MCF 10A (cell line): Measurements from ENCODE around the gene PIGT. TPM values are rescaled to one million over a fixed set of nuclear protein-coding genes. Genes with fewer than 3 reads are reported as not detected.

ENCODE experiments used
- BruUV-seq: library from RNA; stranded (reverse); fragments of 400-500 nt; replicated peaks from 2 replicates; lab custom pipeline; 2021; lab: Mats Ljungman, UMichigan
- CTCF ChIA-PET: fragments of 300-600 bp; sonication (Branson Sonifier 250); formaldehyde crosslinking; extraction: SDS; loops from one replicate; lab custom pipeline; 2021; ENCODE audit warnings: antibody characterized with exemption, inconsistent platforms; lab: Yijun Ruan, JAX
- POLR2A ChIA-PET: fragments of 300-600, 350-650 bp; sonication (Branson Sonifier 250); formaldehyde crosslinking; extraction: SDS; loops from one replicate; lab custom pipeline; 2020; ENCODE audit warnings: antibody characterized with exemption, inconsistent platforms; lab: Yijun Ruan, JAX
- DNase-seq: peaks from one replicate; pipeline ENCODE4 v3.0.0-alpha.2; 2018; ENCODE audit not compliant: unreplicated experiment
- H3K27ac Mint-ChIP-seq: one replicate; pipeline ENCODE4 v1.8.0; 2022; ENCODE audit warnings: mild to moderate bottlenecking, low read depth, mixed read lengths; ENCODE audit not compliant: unreplicated experiment
- H3K27me3 Mint-ChIP-seq: one replicate; pipeline ENCODE4 v1.8.0; 2022; ENCODE audit warnings: mixed read lengths; ENCODE audit not compliant: insufficient read depth, unreplicated experiment
- H3K36me3 Mint-ChIP-seq: one replicate; pipeline ENCODE4 v1.8.0; 2022; ENCODE audit warnings: mild to moderate bottlenecking, moderate library complexity, mixed read lengths; ENCODE audit not compliant: insufficient read depth, unreplicated experiment
- H3K4me1 Mint-ChIP-seq: one replicate; pipeline ENCODE4 v1.8.0; 2022; ENCODE audit warnings: mixed read lengths; ENCODE audit not compliant: insufficient read depth, unreplicated experiment
- H3K4me3 Mint-ChIP-seq: one replicate; pipeline ENCODE4 v1.8.0; 2022; ENCODE audit warnings: mild to moderate bottlenecking, moderate library complexity, mixed read lengths; ENCODE audit not compliant: unreplicated experiment
- H3K9me3 Mint-ChIP-seq: one replicate; pipeline ENCODE4 v1.8.0; 2022; ENCODE audit warnings: mixed read lengths; ENCODE audit not compliant: unreplicated experiment
- CTCF ChIP-seq: fragments of 200-600 bp; IDR thresholded peaks from one replicate; pipeline ENCODE4 v1.8.0; 2022; ENCODE audit warnings: antibody characterized with exemption, mild to moderate bottlenecking; ENCODE audit not compliant: unreplicated experiment
- intact Hi-C: fragments of 100-400 bp; cut with micrococcal nuclease; formaldehyde crosslinking; loops from 2 replicates; pipeline ENCODE4 v1.14.1; 2022
- total RNA-seq: library from RNA; stranded (reverse); gene quantifications from 2 replicates; pipeline ENCODE4 v1.2.3, GENCODE V29; 2022

Gene PIGT
- total RNA-seq, 1 experiment from 2014 or later, result 79.4 TPM

- peak; percentile 95 for TF ChIP-seq CTCF
- ChIA-PET CTCF (interaction anchor here (0.5 to 7.1 kb wide), 70 partner anchors 7 to 1872 kb away, joined by 3 to 113 read pairs (median 5); partner anchors contain the start of genes DBNDD2, PIGT, RBPJL and SYS1), POLR2A (interaction anchor here (0.7 to 2.5 kb wide), 25 partner anchors 9 to 355 kb away, joined by 3 to 33 read pairs (median 5); partner anchors contain the start of genes DNTTIP1, PIGT, SYS1 and TP53TG5)
- H3K4me3 Mint-ChIP-seq, result peak overlapping the region; percentile 74
- intact Hi-C loops, result loop anchor here (1.0 to 10.0 kb wide), 5 partner anchors 63 to 392 kb away; partner anchors contain the start of gene SYS1
- BruUV-seq, result no TSS peak
- no peaks in the 10 kb centered on the region for H3K27me3 Mint-ChIP-seq
- H3K27ac Mint-ChIP-seq, result peak overlapping the region; percentile 57
- H3K4me1 Mint-ChIP-seq, result no peaks in the 10 kb centered on the region
- H3K9me3 Mint-ChIP-seq, result no peaks in the 10 kb centered on the region
- peak; percentile 82 for DNase-seq
- H3K36me3 Mint-ChIP-seq, result no peaks in the 10 kb centered on the region
Measured at GRCh38 chr20:45436732-45437485, 21.0 kb downstream of the PIGT start.

- no peak for TF ChIP-seq CTCF
- BruUV-seq, result no TSS peak
- intact Hi-C loops, result no loop called here
- Mint-ChIP-seq H3K4me3 (no peak overlapping the region), H3K9me3 (no peaks in the 10 kb centered on the region), H3K36me3 (no peaks in the 10 kb centered on the region), H3K27ac (no peak overlapping the region), H3K4me1 (no peaks in the 10 kb centered on the region), H3K27me3 (peaks cover 19% of the 10 kb centered on the region)
- no peak for DNase-seq
- ChIA-PET POLR2A (interaction anchor here (0.5 to 0.8 kb wide), 2 partner anchors 78 to 94 kb away, joined by 3 to 5 read pairs; partner anchors contain the start of gene SYS1), CTCF (interaction anchor here (0.6 to 7.1 kb wide), 9 partner anchors 12 to 331 kb away, joined by 3 to 96 read pairs (median 6); partner anchors contain the start of gene SYS1)
Measured at GRCh38 chr20:45440424-45440823, 24.5 kb downstream of the PIGT start.

- H3K4me1 Mint-ChIP-seq, result no peaks in the 10 kb centered on the region
- no peak for DNase-seq
- no peak overlapping the region for H3K4me3 Mint-ChIP-seq
- H3K36me3 Mint-ChIP-seq, result no peaks in the 10 kb centered on the region
- H3K27ac Mint-ChIP-seq, result no peak overlapping the region
- H3K9me3 Mint-ChIP-seq, result no peaks in the 10 kb centered on the region
- no peak for TF ChIP-seq CTCF
- intact Hi-C loops, result no loop called here
- BruUV-seq, result no TSS peak
- POLR2A ChIA-PET, result no interaction called here
- CTCF ChIA-PET, result interaction anchor here (0.6 to 7.1 kb wide), 6 partner anchors 12 to 331 kb away, joined by 3 to 92 read pairs (median 11); no protein-coding TSS in a partner anchor
- peaks cover 19% of the 10 kb centered on the region for H3K27me3 Mint-ChIP-seq
Measured at GRCh38 chr20:45440891-45441685, 25.1 kb downstream of the PIGT start.

GRCh38 chr20:45441746-45442145 is 25.8 kb downstream of the PIGT start:
- Mint-ChIP-seq H3K27me3 (peaks cover 19% of the 10 kb centered on the region), H3K36me3 (no peaks in the 10 kb centered on the region), H3K4me3 (no peak overlapping the region), H3K27ac (no peak overlapping the region), H3K4me1 (no peaks in the 10 kb centered on the region), H3K9me3 (no peaks in the 10 kb centered on the region)
- no peak for TF ChIP-seq CTCF
- no TSS peak for BruUV-seq
- no peak for DNase-seq
- CTCF ChIA-PET, result no interaction called here
- POLR2A ChIA-PET, result no interaction called here
- intact Hi-C loops, result no loop called here
